Suppressor macrophage treated with lipopolysaccharide for 1 hour (primary cell): ENCODE measurements around the gene YAE1.

Experiments used
- DNase-seq, 3 donors: peaks; one replicate each; pipeline ENCODE4 v3.0.0-alpha.2; 2020 to 2022

YAE1 gene

DNA sequence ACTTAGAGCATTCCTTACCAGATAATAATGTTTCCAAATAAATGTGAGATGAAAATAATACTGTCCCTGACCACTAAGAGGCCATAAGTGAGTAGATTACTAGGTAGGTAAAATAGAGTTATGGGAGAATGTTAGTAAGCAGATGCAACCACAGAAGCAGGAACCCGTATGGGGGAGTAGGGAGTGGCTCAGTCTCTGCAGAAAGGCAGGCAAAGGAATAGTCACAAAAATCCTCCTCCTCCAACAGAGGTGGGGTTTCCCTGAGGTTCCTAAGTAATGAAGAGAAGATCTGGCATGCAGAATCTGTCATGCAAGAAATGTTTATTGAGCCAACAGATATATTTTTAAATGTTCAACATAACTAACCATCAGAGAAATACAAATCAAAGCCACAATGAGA lies 9.0 kb upstream of the YAE1 start:
- no peak for DNase-seq

DNA sequence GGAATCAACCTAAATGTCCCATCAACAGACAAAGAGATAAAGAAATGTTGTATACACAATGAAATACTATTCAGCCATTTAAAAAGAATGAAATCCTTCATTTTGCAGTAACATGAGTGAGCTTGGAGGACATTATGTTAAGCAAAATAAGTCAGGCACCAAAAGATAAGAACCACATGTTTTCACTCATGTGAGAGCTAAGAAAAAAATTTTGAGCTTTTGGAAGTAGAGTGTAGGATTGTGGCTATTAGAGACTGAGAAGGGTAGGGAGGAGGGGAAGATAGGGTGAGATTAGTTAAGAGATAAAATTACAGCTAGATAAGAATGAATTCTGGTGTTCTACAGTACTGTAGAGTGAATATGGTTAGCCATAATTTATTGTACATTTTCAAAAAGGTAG lies 8.3 kb upstream of the YAE1 start:
- DNase-seq, result no peak

DNA sequence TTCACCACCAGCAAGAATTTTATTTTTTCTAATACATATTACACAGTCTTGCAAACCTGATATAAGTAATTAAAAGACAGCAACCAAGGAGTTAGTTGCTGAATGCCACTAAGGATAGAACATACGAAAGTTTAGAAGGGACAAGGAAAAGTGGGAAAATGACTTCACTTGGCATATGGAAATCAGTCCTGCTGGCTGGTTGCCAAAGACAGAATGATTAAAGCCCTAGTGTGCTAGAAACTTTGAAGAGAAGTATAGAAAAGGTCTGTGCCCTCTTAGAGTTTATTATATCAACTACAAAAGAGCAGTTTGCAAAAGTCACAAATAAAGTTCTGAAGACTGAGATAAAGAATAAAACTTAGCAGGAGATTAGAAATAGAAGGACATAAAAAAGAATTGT lies 5.8 kb upstream of the YAE1 start:
- DNase-seq, result no peak

DNA sequence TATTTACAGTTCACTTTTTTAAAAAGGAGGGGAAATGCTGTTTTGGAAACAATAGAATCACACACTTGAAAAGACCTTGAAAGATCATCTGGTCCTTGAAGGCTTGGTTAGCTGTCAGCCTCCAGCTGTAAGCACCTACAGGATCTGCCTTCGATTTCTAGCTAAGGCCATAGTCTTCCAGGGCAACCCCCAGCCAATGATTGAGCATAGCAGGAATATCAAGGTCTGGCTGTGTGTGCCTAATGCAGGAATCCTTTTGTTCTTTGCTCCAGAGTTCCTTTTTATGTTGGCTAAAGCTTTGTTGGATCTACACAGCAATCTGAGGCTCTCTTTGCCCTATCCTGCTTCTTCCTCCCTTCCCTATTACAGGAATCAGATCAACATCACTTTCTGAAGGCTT lies 5.2 kb upstream of the YAE1 start:
- DNase-seq, result no peak

DNA sequence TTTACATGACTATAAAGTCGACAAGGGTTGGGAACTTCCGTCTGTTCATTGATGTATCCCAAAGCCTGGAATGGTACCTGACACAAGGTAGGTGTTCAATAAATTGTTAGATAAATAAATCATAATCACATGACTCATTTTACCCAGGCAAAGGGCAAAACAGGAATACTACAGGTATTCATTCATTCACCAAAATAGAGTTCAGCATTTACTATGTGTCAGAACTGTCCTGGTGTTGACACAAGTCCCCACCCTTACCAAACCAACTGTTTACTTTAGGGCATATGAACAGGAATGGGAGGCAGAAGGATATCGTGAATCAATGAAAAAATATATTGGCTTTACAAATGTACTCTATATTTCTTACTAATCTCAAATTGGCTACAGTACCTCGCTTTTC lies 666 bp upstream of the YAE1 start:
- DNase-seq, result no peak

DNA sequence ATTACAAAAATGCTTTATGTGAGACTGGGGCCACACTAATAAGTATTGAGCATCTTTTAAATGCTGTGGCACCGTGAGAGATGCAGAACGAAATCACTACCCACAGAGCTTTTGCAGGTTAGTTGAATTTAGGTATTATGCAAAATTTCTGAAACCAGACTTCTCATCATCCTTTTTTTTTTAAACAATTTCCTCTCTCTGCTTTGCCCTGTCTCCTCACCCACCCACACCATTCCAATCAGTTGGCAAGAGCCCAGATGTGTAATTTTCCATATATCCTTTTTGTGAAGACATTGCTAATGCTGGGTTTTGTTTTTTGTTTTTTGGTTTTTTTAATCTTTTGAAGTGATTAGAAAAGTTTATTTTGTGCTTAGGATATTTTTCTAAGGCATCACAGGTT lies 1.1 kb downstream of the YAE1 start:
- DNase-seq, result no peak

DNA sequence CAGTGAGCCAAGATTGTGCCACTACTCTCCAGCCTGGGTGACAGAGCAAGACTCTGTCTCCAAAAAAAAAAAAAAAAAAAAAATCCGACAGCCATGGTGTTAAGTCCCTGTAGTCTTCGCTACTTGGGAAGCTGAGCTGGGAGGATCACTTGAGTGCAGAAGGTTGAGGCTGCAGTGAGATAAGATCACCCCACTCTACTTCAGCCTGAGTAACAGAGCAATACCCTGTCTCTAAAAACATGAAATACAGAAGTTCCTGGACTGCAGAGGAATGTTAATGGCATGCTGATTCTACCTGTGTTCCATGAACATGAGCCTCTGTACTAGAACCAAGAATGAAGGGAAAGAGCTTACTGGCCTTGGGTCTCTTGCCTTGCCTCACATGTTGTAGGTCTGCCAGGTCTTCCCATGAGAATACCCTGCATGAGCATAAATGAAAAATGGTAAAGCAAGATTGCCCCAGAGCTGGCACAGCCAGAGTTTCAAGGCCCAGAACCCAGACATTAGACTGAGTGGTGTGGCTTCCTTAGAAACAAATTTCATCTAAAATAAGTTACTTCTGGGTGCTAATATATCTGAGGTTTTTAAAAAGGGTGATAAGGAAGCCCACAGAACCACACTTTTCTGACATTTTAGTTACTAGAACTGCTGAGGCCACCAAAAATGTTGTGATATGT lies 8.6 kb downstream of the YAE1 start:
- DNase-seq, result no peak

DNA sequence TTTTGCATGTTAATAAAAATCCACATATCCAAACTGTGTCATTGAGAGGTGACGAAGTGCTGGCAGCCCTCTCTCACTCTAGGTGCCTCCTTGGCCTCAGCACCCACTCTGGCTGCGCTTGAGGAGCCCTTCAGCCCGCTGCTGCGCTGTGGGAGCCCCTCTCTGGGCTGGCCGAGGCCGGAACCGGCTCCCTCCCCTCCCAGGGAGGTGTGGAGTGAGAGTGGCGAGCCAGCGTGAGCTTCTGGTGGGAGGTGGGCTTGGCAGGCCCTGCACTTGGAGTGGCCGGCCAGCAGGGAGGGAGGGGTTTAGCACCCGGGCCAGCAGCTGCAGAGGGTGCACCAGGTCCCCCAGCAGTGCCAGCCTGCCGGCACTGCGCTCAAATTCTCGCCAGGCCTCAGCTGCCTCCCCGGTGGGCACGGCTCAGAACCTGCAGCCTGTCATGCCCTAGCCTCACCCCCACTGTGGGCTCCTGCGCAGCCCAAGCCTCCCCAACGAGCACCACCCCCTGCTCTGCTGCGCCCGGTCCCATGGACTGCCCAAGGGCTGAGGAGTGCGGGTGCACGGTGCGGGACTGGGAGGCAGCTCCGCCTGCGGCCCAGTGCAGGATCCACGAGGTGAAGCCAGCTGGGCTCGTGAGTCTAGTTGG lies 11.1 kb downstream of the YAE1 start:
- DNase-seq, result no peak

DNA sequence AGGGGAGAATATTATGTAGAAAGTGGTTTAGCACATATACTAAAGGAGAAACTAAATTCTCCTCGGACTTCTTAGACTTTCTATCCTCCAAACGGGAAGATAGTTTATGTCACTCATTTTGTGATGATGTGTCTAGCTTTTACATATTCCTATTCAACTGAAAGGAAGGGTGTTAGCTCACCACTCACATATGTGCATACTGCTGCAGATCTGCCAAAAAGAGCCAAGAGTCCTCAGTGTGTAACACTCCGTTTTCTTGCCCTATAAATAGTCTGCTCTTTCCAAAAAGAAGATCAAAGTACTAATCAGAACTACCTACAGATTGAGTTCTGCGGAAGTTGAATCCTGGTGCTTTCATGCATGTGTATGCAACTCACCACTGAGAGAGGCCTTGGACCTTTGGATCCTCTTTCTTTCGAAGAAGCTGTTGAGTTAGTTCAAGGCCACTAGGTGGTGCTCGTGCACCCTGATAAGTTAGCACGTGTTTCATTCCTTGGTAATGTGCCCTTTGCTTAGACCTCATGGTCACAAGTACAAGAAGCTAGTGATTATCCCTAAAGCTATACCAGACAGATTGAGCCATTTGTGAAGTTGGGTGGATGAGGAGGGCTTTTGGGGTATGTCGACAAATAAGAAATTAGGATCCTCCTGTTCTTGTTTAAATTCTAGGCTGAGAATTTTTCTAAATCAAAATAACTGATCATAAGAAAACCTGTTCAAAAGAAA lies 14.1 kb downstream of the YAE1 start:
- DNase-seq, result peak; percentile 93 to 95 (median 94)

DNA sequence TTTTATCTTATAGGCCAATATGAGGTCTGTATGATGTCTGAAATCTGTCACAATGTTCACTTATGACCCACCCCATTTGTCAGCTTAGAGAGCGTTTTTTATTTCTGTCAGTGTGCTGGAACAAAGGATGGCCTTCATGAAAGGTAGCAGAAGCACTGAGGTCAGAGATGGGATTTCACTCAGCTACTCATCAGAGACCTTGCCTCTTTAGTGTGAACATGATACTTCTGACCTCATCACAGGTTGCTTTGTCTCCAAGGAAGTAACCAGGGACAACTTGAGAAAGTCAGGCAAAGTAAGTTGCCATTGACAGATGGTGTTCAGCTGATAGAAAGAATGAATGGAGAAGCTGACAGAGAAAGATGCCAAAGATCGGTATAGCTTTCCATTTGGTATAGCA lies 16.3 kb downstream of the YAE1 start:
- no peak for DNase-seq

DNA sequence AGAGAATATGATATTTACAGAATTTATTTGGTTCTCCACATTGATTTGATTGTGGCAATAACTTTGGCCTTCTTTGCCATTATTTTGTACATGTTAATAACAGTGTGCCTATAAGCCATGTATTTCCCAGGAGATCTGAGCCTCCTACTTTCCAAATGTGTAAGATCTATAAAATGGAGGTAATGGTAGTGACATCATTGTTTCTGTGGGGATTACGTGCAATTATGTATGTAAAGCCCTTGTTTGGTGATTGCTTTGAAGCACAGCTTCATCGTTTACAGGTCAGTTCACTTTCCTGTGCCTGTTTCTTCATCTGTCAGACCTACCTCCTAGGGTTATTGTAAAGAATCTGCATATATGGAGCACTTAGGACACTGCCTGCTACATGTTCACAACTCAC lies 17.3 kb downstream of the YAE1 start:
- no peak for DNase-seq

DNA sequence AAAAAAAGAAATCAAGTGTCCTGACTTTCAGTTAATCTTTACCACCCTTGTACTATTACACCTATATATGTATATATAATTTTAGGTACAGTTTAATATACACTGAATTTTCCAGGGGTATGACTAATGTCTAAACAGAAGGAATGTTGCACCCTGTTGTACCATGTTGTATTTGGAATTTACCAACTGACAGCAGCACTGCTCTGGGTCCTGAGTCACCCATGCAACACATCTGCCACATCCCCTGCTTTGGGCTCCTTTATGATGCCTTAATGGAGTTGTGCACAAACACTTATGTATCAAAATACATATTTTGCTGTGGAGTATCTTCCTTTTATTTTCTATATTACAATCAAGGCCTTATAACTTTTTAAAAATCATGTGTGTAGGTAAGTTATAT lies 21.2 kb downstream of the YAE1 start:
- DNase-seq, result peak; percentile 57 to 65 (median 64)

DNA sequence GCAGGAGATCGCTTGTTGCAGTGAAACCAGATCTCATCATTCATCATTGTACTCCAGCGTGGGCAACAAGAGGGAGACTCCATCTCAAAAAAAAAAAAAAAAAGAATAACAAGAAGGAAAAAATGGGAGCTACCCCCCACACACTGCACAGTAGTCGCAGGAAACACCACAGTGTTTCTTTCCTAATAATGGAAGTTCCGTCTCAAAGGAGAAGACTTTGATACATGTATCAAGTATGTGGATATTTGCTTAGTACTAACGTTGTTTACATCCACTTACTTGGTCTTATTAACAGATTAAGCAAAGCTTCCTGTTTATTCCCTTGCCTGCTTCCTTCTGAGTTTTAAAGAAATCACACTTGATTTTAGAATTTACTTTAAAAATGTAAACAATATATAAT lies 22.2 kb downstream of the YAE1 start:
- peak; percentile 63 to 83 (median 76) for DNase-seq

DNA sequence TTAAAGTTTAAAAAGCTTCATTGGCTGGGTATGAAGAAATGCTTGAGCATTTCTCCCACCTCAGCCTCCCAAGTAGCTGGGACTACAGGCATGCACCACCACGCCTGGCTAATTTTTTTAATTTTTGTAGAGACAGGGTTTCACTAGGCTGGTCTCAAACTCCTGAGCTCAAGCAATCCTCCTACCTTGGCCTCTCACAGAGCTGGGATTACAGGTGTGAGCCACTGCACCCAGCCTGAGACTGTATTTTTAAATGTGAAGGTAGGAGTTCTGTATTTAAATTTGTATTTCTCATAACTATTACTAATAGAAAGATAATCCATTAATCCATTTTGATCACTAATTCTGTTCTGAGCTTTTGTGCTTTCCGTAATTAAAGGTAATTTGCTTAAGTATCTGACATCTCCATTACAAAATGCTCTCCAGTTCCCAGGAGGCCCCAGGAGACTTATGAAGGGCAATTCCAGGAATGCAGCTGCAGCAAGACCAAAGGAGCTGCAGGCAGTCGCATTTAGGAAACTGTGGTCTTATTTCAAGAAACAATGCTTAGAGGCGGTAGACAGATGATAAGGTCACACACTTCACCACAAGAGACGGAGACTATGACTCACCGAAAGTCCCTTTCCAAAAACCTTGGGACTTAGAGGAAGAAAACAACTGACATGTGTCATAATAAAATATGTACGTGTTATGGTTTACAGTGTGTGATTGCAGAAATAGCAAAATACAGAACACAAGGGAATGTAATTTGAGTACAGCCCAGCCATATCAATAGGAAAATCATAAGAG lies 23.3 kb downstream of the YAE1 start:
- peak; percentile 90 to 98 (median 96) for DNase-seq

DNA sequence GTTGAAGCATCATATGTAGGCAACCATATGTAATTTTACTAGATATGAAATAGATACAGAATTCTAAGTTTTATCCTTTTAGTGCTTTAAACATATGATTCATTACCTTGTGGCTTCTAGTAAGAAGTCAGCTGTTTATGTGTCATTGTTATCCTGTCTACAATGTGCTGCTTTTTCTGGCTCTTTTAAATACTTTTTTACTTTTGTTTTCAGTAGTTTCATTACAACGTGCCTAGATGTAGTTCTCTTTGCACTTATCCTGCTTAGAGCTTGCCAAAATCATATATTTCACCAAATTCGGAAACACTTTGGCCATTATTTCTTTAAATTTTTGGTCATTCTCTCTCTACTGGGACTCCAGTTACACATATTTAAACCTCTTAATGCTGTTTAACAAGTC lies 26.4 kb downstream of the YAE1 start:
- peak; percentile 56 to 93 (median 89) for DNase-seq

DNA sequence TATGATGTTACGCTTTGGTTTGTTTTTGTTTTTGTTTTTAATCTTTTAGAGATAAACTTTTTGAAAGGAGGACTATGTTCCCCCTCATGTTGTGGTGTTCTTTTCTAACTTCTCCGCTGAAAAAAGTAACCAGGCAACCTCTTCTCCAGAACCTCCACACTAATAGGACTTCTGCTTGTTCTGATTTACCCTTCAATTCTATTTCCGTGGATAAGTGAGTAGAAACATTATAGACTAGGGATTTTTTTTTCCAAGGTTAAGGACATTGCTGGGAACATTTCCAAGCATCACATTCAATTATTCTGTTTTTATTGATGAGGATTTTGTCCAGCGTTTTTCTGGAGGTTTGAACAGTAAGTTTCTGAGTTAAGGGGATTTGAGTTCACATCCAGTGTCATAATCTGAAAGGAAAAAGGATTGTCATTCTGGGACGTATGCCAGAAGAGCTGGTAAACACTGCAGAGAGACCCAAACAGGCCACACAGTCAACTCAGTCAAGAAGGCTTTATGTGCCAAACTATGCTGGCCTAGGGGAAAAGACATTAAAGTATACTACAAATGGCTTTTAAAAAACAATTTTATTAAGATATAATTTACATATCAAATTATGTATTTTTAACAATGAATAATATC lies 28.9 kb downstream of the YAE1 start:
- no peak for DNase-seq

DNA sequence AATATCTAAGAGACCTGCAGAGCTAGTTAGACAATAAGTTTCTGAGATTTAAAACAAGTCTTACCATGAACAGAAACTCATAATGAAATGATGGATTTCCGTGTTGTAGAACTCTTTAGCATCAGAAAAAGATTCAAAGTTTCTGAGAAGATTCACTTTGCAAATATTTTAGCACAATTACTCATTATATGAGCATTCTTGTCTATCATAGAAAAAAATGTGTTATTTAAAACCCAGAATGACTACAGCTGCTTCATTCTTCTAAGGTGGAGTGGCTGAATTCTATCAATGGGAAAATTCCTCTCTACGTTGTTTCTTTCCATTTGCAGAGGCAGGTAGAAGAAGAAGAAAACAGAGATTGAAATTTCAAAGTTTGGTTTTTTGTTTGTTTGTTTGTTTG lies 36.1 kb downstream of the YAE1 start:
- DNase-seq, result no peak

DNA sequence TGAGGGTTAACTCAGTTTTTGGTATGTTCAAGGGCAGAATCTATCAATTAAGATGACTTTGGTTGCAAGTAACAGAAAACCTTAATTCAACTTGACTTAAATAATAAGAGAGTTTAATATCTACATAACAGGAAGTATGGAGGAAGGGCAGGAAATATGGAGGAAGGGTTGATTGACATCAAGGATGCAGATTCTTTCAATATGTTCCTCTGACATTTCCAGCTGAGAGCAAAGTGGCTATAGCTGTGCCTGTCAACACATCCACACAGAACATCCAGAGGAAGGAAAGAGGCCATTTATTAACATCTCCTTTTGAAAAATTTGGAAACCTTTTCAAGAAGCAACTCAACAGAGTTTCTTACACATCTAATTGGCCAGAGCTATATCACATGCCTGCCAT lies 37.7 kb downstream of the YAE1 start:
- DNase-seq, result no peak

DNA sequence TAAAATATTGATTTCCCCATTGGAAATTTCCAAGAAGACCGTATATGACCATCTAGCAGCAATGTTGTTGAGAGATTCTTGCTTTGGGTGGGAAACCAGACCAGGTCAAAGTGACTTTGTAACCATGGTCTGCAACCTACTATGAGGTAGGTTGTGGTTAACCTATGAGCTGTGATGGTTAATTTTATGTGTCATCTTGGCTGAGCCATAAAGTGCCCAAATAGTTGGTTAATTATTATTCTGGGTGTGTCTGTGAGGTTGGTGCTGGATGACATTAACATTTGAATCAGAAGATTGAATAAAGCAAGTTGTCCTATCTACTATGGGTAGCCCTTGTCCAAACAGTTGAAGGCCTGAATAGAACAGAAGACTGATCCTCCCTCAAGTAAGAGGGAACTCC lies 38.9 kb downstream of the YAE1 start:
- DNase-seq, result no peak

DNA sequence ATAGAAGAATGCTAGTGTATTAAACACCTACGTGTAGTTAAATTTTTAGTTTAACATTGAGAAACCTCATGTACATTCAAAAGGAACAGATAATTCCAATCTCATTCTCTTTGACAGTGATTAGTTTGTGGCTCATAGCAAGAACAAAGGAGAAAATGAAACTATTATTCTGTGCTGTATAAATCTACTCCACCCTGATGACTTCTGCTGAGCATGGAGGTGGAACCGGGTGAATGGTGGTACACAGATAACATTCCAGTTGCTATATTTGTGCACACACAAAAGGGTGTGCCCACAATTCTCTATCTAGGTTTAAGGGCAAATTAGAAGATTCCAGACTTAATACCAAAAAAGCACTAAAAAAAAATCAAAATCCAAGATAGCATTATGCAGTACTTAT lies 40.1 kb downstream of the YAE1 start:
- no peak for DNase-seq

DNA sequence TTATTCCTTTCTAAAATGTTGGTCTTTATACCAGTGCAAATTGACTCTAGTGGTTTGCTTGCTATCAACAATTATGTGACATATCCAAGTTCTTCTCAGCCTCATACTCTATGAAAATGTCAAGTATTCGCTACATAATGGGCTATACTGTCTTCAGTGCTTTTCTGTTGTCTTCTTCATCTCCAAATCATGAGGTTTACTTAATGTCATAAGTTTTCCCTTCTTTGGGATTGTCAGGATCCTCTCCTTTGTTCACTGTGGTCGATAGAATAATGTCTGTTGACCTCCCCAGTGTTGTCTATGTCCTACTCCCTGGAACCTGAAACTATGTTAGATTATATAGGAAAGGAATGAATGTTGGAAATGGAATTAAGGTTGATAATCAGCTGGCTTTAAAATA lies 40.7 kb downstream of the YAE1 start:
- DNase-seq, result no peak

DNA sequence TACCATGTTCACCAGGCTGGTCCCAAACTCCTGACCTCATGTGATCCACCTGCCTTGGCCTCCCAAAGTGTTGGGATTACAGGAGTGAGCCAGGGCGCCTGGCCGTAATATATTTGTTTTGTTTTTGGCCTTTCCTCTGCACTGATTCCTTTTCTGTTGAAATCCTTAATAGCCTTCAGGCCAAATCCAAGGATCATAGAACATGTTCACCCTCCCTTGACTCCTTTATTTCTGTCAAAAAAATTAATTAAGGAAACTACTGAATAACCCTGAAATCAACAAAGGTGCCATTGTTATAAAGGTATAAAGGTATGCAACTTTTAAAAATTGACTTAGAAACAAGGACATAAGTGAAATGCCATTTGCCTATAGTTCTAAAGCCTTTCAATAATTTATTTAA lies 41.7 kb downstream of the YAE1 start:
- DNase-seq, result no peak

DNA sequence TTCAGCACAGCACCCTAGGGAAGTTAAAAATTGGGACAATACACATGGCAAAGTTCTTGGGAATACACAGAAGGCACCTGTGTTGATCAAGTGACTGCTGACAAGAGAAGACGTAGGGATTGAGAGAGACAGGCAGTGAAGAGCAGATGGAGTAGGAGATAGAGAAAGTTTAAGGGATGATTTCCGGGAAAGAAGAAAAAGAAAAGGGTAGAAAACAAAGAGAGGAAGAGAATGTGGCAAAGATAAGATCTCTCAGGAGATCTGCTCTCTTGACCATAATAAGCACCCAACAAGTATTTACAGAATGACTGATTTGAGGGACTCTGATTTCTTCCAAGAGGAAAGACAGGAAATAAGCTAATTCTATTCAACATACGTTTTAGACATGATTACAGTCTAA lies 42.1 kb downstream of the YAE1 start:
- no peak for DNase-seq
